Stimulated activated CD8-positive, alpha-beta memory T cell treated with anti-CD3 and anti-CD28 coated beads, Interleukin-15, amount 100 ng/mL, for 4 hours (primary cell): ENCODE measurements around the gene CNPY3.

ENCODE experiments used
- DNase-seq, 2 donors: peaks; one replicate each; pipeline ENCODE4 v3.0.0-alpha.2; 2020; ENCODE audit warnings: low read depth in 2 of 2

The CNPY3 gene

GRCh38 chr6:42981836-42982235 lies 52.6 kb downstream of the CNPY3 start:
- no peak for DNase-seq

GRCh38 chr6:42984001-42984923 lies 55.0 kb downstream of the CNPY3 start, which contains the start of gene PPP2R5D:
Gene PPP2R5D (plus strand): TSS chr6:42984570. CDS start chr6:42984678, 108 bp downstream.
- peak; percentile 92 to 95 for DNase-seq

GRCh38 chr6:42984924-42985475 lies 55.7 kb downstream of the CNPY3 start:
- no peak for DNase-seq

GRCh38 chr6:42987533-42988451 lies 58.5 kb downstream of the CNPY3 start:
- DNase-seq, result no peak

- no peak for DNase-seq
Measured at GRCh38 chr6:42988486-42989020, 59.3 kb downstream of the CNPY3 start.
